ENCODE data around the gene SYNRG. TPM values are rescaled to one million over a fixed set of nuclear protein-coding genes. Genes with fewer than 3 reads are reported as not detected.

SYNRG gene
- total and polyA plus RNA-seq, 2 donors from 2014 or later: 8.6 to 47.0 TPM

DNA sequence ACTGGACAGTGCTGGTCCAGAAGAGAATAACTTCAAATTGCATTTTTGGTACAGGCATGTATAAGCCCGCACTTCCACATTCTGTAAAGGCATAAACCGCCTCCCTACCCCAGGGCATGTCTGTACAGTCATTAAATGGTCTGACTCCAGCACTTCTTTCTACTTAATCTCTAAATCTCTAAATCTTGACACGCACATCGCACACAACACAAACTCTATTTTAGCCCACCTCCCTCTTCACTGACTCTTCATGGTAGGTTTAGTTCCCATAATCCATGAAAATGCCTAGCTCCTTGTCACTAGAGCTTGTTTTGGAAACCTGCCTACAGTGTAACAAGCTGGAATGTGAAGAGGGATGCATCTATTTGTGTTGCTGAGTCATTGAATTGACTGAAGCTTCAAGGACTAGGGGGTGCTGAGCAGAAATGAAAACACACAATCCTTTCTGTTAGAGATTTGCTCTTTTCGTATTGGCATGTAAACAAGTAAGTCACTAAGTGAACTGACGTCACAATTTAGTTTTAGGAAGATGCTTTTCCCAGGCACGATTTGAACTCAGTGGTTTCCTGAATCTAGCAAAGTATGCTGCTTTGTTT, 121.1 kb downstream of the SYNRG start:
- peak in 2 of 5 donors; percentile 67 to 80 for DNase-seq
- intact Hi-C loops (cut with DNase I): no loop called here
- H3K4me3 ChIP-seq (ENCODE audit: low read length in 3 of 3): peak overlapping the region; percentile 60 to 77 (median 70)
- H3K36me3 ChIP-seq (ENCODE audit: control insufficient read depth in 2 of 3, insufficient read depth in 3 of 3, low read length in 3 of 3): no peaks in the 10 kb centered on the region
- TF ChIP-seq, protein P1, sequence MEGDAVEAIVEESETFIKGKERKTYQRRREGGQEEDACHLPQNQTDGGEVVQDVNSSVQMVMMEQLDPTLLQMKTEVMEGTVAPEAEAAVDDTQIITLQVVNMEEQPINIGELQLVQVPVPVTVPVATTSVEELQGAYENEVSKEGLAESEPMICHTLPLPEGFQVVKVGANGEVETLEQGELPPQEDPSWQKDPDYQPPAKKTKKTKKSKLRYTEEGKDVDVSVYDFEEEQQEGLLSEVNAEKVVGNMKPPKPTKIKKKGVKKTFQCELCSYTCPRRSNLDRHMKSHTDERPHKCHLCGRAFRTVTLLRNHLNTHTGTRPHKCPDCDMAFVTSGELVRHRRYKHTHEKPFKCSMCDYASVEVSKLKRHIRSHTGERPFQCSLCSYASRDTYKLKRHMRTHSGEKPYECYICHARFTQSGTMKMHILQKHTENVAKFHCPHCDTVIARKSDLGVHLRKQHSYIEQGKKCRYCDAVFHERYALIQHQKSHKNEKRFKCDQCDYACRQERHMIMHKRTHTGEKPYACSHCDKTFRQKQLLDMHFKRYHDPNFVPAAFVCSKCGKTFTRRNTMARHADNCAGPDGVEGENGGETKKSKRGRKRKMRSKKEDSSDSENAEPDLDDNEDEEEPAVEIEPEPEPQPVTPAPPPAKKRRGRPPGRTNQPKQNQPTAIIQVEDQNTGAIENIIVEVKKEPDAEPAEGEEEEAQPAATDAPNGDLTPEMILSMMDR (IDR thresholded peaks at IDR 0.05; ENCODE audit: borderline replicate concordance, extremely low read depth, insufficient read depth): no peak
- H3K9ac ChIP-seq (ENCODE audit: low read length in 3 of 3): peak overlapping the region in 2 of 3 donors; percentile 37 to 57
- H3K4me1 ChIP-seq (ENCODE audit: control insufficient read depth in 2 of 3, insufficient read depth in 2 of 3, low read depth in 1 of 3, low read length in 3 of 3): peaks cover 5 to 8% (median 6%) of the 10 kb centered on the region in 3 donors
- peak overlapping the region; percentile 45 to 92 for H3K27ac ChIP-seq (ENCODE audit: low read depth in 2 of 2, low read length in 2 of 2)
- no peaks in the 10 kb centered on the region for H3K27me3 ChIP-seq (ENCODE audit: control insufficient read depth, insufficient read depth, low read length)
- H3K9me3 ChIP-seq (ENCODE audit: control insufficient read depth in 2 of 3, insufficient read depth in 1 of 3, low read length in 3 of 3): no peaks in the 10 kb centered on the region
- FAIRE-seq: no peak

DNA sequence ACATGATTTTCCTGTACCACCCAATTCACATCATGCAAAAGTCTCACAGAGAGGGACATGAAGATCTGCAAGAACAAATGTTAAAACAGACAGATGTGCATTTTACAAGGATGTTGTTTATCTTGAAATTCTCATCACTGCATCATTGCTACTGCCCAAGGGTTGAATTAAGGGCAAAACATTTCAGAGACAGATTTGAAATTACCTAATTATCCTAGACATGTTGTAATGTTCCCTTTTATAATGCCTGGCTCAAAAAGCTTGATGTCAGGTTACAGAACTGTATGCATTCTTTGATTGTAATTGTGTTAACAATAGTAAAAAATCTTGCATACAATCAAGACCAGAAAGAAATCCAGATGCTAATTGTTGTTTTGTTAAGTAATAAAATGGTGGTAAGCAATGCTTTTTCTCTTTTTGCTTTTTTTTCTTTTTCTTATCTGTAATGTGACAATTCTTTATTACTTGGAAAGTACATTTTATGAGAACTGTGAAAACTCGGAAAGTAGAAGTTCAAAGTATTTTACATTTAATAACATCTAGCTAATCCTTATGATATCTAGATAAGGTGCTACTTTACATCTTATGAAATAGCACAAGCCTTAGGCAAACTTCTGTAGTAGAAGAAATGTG, 123.2 kb downstream of the SYNRG start:
- Histone ChIP-seq H3K9me3 (ENCODE audit: control insufficient read depth in 2 of 3, insufficient read depth in 1 of 3, low read length in 3 of 3) (no peaks in the 10 kb centered on the region), H3K4me1 (ENCODE audit: control insufficient read depth in 2 of 3, insufficient read depth in 2 of 3, low read depth in 1 of 3, low read length in 3 of 3) (peaks cover 2 to 8% (median 6%) of the 10 kb centered on the region in 3 donors), H3K9ac (ENCODE audit: low read length in 3 of 3) (no peak overlapping the region), H3K27ac (ENCODE audit: low read depth in 2 of 2, low read length in 2 of 2) (no peak overlapping the region), H3K4me3 (ENCODE audit: low read length in 3 of 3) (no peak overlapping the region), H3K27me3 (ENCODE audit: control insufficient read depth, insufficient read depth, low read length) (no peaks in the 10 kb centered on the region), H3K36me3 (ENCODE audit: control insufficient read depth in 2 of 3, insufficient read depth in 3 of 3, low read length in 3 of 3) (no peaks in the 10 kb centered on the region)
- intact Hi-C loops (cut with DNase I): no loop called here
- DNase-seq (no peak), FAIRE-seq (no peak)
- TF ChIP-seq, protein P1 (IDR thresholded peaks at IDR 0.05; ENCODE audit: borderline replicate concordance, extremely low read depth, insufficient read depth): no peak

DNA sequence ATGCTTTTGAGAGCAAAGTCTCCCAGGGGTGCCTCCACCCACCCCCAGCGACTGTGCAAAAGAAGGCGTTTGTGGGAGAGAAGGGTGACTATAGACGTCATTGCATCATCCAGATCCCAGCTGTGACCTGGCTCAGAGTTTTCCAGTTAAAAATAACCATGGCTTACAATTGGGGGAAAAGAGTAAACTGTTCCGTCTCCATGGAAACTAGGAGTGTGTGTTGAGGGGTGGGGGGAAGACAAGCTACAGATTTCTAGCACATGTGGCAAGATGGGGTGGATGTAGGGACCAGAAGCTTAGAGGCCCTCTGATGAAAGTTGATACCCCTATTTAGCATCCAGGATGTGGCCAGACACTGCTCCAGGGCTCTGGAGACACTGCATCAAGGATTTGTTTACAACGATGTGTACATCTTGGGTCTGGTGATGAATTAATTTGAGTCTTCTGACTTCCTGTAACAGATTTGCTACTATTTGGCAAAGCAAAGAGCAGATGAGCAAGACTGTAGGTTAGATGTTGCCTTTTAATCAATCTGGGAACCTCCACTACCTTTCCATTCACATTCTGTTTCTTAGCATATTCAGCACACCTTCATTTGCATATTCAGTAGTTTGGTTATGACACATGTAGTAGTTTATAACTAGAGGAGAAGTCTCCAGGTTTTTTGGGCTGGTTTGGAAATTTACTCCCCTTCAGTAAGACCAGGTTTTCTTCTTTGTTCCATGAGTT, 125.7 kb downstream of the SYNRG start:
- peaks cover 0 to under 1% (median 0%) of the 10 kb centered on the region in 3 donors for H3K36me3 ChIP-seq (ENCODE audit: control insufficient read depth in 2 of 3, insufficient read depth in 3 of 3, low read length in 3 of 3)
- no peaks in the 10 kb centered on the region for H3K27me3 ChIP-seq (ENCODE audit: control insufficient read depth, insufficient read depth, low read length)
- H3K9ac ChIP-seq (ENCODE audit: low read length in 3 of 3): no peak overlapping the region
- no peak for FAIRE-seq
- H3K4me1 ChIP-seq (ENCODE audit: control insufficient read depth in 2 of 3, insufficient read depth in 2 of 3, low read depth in 1 of 3, low read length in 3 of 3): peaks cover 0 to 6% (median 0%) of the 10 kb centered on the region in 3 donors
- H3K4me3 ChIP-seq (ENCODE audit: low read length in 3 of 3): no peak overlapping the region
- no peaks in the 10 kb centered on the region for H3K9me3 ChIP-seq (ENCODE audit: control insufficient read depth in 2 of 3, insufficient read depth in 1 of 3, low read length in 3 of 3)
- peak in 1 of 5 donors; percentile 30 for DNase-seq
- H3K27ac ChIP-seq (ENCODE audit: low read depth in 2 of 2, low read length in 2 of 2): no peak overlapping the region
- TF ChIP-seq, protein P1 (IDR thresholded peaks at IDR 0.05; ENCODE audit: borderline replicate concordance, extremely low read depth, insufficient read depth): no peak
- intact Hi-C loops (cut with DNase I): no loop called here

Measured in kidney (tissue), 14 donors.